ENCODE measurements around the gene MYBPC2. TPM values are rescaled to one million over a fixed set of nuclear protein-coding genes. Genes with fewer than 3 reads are reported as not detected.
"Not testable (repeated sequence)": the region's sequence is repeated elsewhere in the genome, so short reads cannot be mapped to it uniquely, and the experiment has no call there.

The MYBPC2 gene
- total RNA-seq, 1 donor from 2014 or later = not detected

DNA sequence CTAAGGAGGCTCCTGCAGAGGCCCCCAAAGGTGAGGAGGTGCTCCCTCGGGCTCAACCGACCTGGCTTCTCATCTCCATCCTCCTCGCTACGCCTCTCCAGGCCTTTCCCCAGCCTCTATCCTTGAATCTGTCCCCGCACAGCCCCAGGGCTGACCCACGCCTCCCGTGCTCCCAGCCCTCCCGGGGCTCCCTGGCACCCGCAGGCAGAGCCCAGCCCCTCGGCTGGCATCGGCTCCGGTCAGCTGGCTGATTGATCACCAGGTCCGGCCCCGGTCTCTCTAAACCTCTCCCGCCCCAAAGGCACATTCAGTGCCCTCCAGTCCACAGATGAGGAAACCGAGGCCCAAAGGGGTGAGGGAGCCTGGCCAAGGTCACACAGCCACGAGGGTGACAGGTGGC lies 2.5 kb downstream of the MYBPC2 start:
- no peak overlapping the region for H3K4me3 ChIP-seq (ENCODE audit: low read depth, low read length)
- FAIRE-seq = no peak
- H3K36me3 ChIP-seq (ENCODE audit: control insufficient read depth, insufficient read depth, low read length) = no peaks in the 10 kb centered on the region
- no peaks in the 10 kb centered on the region for H3K27me3 ChIP-seq (ENCODE audit: control insufficient read depth, insufficient read depth, low read length)
- no peak for DNase-seq (ENCODE audit: low read depth)
- TF ChIP-seq, protein P1, sequence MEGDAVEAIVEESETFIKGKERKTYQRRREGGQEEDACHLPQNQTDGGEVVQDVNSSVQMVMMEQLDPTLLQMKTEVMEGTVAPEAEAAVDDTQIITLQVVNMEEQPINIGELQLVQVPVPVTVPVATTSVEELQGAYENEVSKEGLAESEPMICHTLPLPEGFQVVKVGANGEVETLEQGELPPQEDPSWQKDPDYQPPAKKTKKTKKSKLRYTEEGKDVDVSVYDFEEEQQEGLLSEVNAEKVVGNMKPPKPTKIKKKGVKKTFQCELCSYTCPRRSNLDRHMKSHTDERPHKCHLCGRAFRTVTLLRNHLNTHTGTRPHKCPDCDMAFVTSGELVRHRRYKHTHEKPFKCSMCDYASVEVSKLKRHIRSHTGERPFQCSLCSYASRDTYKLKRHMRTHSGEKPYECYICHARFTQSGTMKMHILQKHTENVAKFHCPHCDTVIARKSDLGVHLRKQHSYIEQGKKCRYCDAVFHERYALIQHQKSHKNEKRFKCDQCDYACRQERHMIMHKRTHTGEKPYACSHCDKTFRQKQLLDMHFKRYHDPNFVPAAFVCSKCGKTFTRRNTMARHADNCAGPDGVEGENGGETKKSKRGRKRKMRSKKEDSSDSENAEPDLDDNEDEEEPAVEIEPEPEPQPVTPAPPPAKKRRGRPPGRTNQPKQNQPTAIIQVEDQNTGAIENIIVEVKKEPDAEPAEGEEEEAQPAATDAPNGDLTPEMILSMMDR (IDR thresholded peaks at IDR 0.05; ENCODE audit: insufficient read depth, low read length, severe bottlenecking) = no peak

DNA sequence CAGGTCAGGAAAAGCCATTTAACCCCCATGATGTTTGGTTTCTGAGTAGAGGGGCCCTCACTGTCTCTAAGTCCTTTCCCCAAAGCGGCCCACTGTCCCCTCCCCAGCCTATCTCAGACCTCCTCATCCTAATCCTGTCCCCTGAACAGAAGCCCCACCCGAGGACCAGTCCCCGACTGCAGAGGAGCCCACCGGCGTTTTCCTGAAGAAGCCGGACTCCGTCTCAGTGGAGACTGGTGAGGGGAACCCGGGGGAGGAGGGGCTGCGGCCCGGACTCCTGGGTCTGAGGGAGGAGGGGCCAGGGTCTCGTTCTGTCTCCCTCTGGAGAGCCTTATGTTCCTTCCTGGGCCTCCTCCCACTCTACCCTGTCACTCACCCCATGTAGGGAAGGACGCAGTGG lies 2.9 kb downstream of the MYBPC2 start:
- Histone ChIP-seq H3K4me3 (ENCODE audit: low read depth, low read length) (no peak overlapping the region), H3K36me3 (ENCODE audit: control insufficient read depth, insufficient read depth, low read length) (no peaks in the 10 kb centered on the region), H3K27me3 (ENCODE audit: control insufficient read depth, insufficient read depth, low read length) (no peaks in the 10 kb centered on the region)
- TF ChIP-seq, protein P1 (IDR thresholded peaks at IDR 0.05; ENCODE audit: insufficient read depth, low read length, severe bottlenecking) = no peak
- FAIRE-seq (no peak), DNase-seq (ENCODE audit: low read depth) (no peak)

DNA sequence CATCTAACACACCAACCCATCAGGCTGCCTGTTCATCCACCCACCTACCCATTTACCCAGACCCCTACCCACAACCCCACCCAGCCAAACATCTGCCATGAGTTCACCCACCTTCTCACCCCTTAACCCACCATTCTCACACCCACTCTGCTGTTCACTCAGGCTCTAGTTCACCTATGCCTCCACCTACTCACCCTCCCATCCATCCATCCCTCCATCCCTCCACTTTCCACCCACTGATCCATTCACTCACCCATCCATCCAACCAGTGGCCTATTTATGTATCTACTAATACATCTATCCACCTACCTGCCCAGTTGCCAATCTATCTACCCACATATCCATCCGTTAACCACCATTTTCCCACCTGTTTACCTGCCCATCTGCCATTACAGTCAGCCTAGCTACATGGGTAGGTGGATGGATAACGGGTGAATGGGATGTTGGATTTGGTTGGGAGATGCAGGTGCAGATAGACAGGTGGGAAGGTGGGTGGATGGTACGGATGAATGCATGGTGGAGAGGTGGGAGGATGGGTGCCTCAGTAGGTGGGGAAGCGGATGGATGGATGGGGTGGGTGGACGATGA lies 5.3 kb downstream of the MYBPC2 start:
- Histone ChIP-seq H3K4me3 (ENCODE audit: low read depth, low read length) (no peak overlapping the region), H3K36me3 (ENCODE audit: control insufficient read depth, insufficient read depth, low read length) (no peaks in the 10 kb centered on the region), H3K27me3 (ENCODE audit: control insufficient read depth, insufficient read depth, low read length) (no peaks in the 10 kb centered on the region)
- TF ChIP-seq, protein P1 (IDR thresholded peaks at IDR 0.05; ENCODE audit: insufficient read depth, low read length, severe bottlenecking) = no peak
- DNase-seq (ENCODE audit: low read depth) (no peak), FAIRE-seq (no peak)

DNA sequence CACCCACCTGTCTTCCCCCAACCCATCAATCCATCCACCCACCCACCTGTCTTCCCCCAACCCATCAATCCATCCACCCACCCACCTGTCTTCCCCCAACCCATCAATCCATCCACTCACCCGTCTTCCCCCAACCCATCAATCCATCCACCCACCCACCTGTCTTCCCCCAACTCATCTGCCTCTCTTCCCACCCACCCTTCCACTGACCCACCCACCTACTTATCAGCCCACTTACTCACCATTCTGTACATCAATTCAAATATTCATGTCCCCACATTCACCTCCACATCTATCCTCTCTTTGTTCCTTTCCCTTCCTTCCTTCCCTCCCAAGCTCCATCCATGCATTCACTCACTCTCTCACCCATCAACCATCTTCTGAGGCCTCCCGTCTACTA lies 6.4 kb downstream of the MYBPC2 start:
- FAIRE-seq; H3K36me3 ChIP-seq (ENCODE audit: control insufficient read depth, insufficient read depth, low read length); H3K4me3 ChIP-seq (ENCODE audit: low read depth, low read length); H3K27me3 ChIP-seq (ENCODE audit: control insufficient read depth, insufficient read depth, low read length); DNase-seq (ENCODE audit: low read depth): not testable (repeated sequence)

DNA sequence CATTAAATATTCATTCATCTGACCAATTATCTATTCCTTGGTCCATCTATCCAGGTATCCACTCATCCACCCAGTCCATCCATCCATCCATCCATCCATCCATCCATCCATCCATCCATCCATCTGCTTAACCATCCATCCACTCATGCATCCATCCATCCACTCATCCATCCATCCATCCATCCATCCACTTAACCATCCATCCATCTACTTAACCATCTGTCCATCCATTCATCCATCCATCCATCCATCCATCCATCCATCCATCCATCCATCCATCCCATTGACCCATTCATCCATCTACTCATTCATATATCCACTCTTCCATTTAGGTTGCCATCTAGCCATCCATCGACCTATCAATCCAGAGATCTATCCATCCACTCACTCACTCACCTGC lies 11.4 kb downstream of the MYBPC2 start:
- DNase-seq (ENCODE audit: low read depth) (no peak), FAIRE-seq (no peak)
- Histone ChIP-seq H3K36me3 (ENCODE audit: control insufficient read depth, insufficient read depth, low read length) (no peaks in the 10 kb centered on the region), H3K4me3 (ENCODE audit: low read depth, low read length) (no peak overlapping the region), H3K27me3 (ENCODE audit: control insufficient read depth, insufficient read depth, low read length) (no peaks in the 10 kb centered on the region)
- TF ChIP-seq, protein P1 (IDR thresholded peaks at IDR 0.05; ENCODE audit: insufficient read depth, low read length, severe bottlenecking) = no peak

DNA sequence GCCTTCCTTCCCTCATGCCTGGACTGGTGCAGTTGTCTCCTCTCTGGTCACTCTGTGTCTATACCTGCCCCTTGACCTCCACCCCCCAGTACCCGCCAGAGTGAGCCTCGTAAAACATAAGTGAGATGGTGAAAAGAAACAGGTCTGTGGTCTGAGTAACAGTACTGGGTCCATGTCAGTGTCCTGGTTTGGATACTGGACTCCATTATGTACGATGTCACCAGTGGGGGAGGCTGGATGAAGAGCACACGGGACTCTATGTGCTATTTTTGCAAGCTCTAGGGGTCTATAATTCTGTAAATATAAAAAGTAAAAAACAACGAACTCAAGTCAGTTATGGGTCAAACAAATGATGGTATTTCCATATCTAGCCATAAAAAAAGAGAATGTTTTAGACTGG lies 14.4 kb downstream of the MYBPC2 start:
- Histone ChIP-seq H3K36me3 (ENCODE audit: control insufficient read depth, insufficient read depth, low read length) (no peaks in the 10 kb centered on the region), H3K4me3 (ENCODE audit: low read depth, low read length) (no peak overlapping the region), H3K27me3 (ENCODE audit: control insufficient read depth, insufficient read depth, low read length) (no peaks in the 10 kb centered on the region)
- TF ChIP-seq, protein P1 (IDR thresholded peaks at IDR 0.05; ENCODE audit: insufficient read depth, low read length, severe bottlenecking) = no peak
- DNase-seq (ENCODE audit: low read depth) (no peak), FAIRE-seq (no peak)

All from bronchial epithelial cell (primary cell).